Activated CD4-positive, alpha-beta memory T cell treated with anti-CD3 and anti-CD28 coated beads for 36 hours (primary cell): ENCODE data around the gene FAF1. TPM values are rescaled to one million over a fixed set of nuclear protein-coding genes. Genes with fewer than 3 reads are reported as not detected.

Experiments used
- CTCF ChIA-PET: fragments of 350-600 bp; sonication (Branson Sonifier 250); formaldehyde crosslinking; loops from one replicate; lab custom pipeline; 2021; ENCODE audit warnings: antibody characterized with exemption, inconsistent platforms; lab: Charles Lee
- POLR2A ChIA-PET: fragments of 350-600 bp; sonication (Branson Sonifier 250); formaldehyde crosslinking; loops from one replicate; lab custom pipeline; 2021; ENCODE audit warnings: antibody characterized with exemption; lab: Charles Lee
- DNase-seq: peaks from one replicate; pipeline ENCODE4 v3.0.0-alpha.2; 2020
- H3K27ac Mint-ChIP-seq: one replicate; pipeline ENCODE4 v1.8.0; 2021; ENCODE audit warnings: mixed read lengths
- H3K27me3 Mint-ChIP-seq: one replicate; pipeline ENCODE4 v1.8.0; 2021; ENCODE audit warnings: mixed read lengths
- H3K36me3 Mint-ChIP-seq: one replicate; pipeline ENCODE4 v1.8.0; 2021; ENCODE audit warnings: mixed read lengths
- H3K4me1 Mint-ChIP-seq: one replicate; pipeline ENCODE4 v1.8.0; 2021; ENCODE audit warnings: low read depth, mixed read lengths
- H3K4me3 Mint-ChIP-seq: one replicate; pipeline ENCODE4 v1.8.0; 2021; ENCODE audit warnings: mild to moderate bottlenecking, mixed read lengths
- H3K9me3 Mint-ChIP-seq: one replicate; pipeline ENCODE4 v1.8.0; 2021; ENCODE audit warnings: mixed read lengths
- intact Hi-C: fragments of 100-400 bp; cut with micrococcal nuclease; formaldehyde crosslinking; loops from one replicate; pipeline ENCODE4 v1.15.1; 2023
- total RNA-seq, 2 experiments: library from RNA; stranded (reverse); gene quantifications; one replicate each; pipeline ENCODE4 v1.2.3, GENCODE V29; 2021

The FAF1 gene
- total RNA-seq, 2 experiments from 2014 or later, result 77.0 to 84.6 TPM

DNA sequence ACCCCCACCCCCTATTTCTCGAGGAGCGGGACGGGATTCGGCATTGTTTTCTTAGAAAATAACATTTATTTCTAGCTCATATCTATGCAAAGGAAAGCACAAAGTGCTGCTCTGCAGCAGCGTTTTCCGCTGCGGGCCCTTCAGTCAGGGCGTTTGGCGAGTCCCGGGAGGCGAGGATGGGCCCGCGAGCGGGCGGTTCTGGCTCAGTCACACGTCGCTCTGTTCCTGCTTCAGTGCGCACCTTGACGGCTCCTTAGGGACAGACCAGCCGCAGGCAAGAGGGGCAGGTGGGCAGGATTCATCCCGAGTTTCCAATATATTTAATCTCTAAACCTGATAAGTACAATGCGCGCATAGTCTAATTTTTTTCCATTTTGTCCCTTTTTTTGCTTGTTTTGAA is 542.6 kb downstream of the FAF1 start:
- CTCF ChIA-PET, result no interaction called here
- H3K9me3 Mint-ChIP-seq, result peaks cover 2% of the 10 kb centered on the region
- peaks cover 36% of the 10 kb centered on the region for H3K4me1 Mint-ChIP-seq
- POLR2A ChIA-PET, result no interaction called here
- no peak overlapping the region for H3K27ac Mint-ChIP-seq
- intact Hi-C loops, result no loop called here
- H3K36me3 Mint-ChIP-seq, result no peaks in the 10 kb centered on the region
- H3K27me3 Mint-ChIP-seq, result peaks cover 72% of the 10 kb centered on the region
- no peak overlapping the region for H3K4me3 Mint-ChIP-seq
- no peak for DNase-seq

GRCh38 chr1:50416553-50417453 is 543.3 kb downstream of the FAF1 start:
- H3K27me3 Mint-ChIP-seq, result peaks cover 65% of the 10 kb centered on the region
- peaks cover 2% of the 10 kb centered on the region for H3K9me3 Mint-ChIP-seq
- H3K4me3 Mint-ChIP-seq, result no peak overlapping the region
- DNase-seq, result no peak
- no peaks in the 10 kb centered on the region for H3K36me3 Mint-ChIP-seq
- intact Hi-C loops, result no loop called here
- POLR2A ChIA-PET, result no interaction called here
- no peak overlapping the region for H3K27ac Mint-ChIP-seq
- peaks cover 30% of the 10 kb centered on the region for H3K4me1 Mint-ChIP-seq
- CTCF ChIA-PET, result no interaction called here

GRCh38 chr1:50416150-50416527 is 543.9 kb downstream of the FAF1 start:
- ChIA-PET POLR2A (no interaction called here), CTCF (interaction anchor here (0.6 kb wide), 1 partner anchor 14 kb away, joined by 3 read pairs; no protein-coding TSS in a partner anchor)
- Mint-ChIP-seq H3K9me3 (peaks cover 2% of the 10 kb centered on the region), H3K27ac (no peak overlapping the region), H3K27me3 (peaks cover 61% of the 10 kb centered on the region), H3K36me3 (no peaks in the 10 kb centered on the region), H3K4me3 (no peak overlapping the region), H3K4me1 (peaks cover 26% of the 10 kb centered on the region)
- intact Hi-C loops, result no loop called here
- DNase-seq, result no peak

DNA sequence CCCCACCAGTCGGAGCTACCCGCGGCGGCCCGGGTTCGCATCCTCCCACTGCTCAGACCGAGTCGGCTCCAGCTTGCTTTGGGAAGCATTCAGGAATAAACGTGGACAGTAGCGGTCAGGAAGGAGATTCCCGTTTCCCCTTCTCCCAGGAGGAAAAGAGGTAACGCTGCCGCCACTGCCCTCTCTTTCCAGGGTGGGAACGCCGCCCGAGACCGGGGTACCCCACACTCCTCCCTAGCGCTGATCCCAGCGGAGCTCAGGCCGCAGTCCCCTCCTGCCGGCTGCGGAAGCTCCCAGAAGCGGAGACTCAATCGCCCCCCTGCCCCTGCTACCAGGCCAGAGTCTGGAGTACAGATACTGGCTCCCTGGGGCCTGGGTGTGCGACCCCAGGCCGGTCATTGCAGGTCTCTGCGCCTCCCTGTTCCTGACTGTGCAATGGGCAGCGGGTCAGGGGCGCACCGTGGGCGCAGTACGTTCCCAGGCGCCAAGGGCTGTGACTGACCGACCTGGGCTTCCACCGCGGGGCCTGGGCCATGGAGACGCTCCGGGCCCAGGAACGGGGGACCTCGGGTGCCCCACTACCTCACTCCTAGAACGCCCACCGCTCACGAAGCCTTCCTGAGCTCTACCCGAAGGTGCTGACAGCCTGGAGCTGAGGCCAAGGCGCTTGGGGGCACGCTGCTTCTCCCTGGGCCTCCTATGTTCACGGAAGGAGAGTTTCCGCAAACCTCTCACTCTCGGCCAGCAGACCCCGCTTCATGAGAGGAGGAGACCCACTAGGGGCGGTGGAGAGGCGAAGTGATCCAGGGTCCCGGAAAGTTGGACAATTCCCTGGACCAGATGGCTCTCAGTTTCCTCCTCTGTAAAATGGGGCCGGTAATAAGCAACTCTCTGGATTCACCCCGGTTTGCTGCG is 544.6 kb downstream of the FAF1 start:
- POLR2A ChIA-PET, result no interaction called here
- peaks cover 63% of the 10 kb centered on the region for H3K27me3 Mint-ChIP-seq
- peaks cover 2% of the 10 kb centered on the region for H3K9me3 Mint-ChIP-seq
- intact Hi-C loops, result no loop called here
- no peak for DNase-seq
- H3K4me3 Mint-ChIP-seq, result no peak overlapping the region
- CTCF ChIA-PET, result interaction anchor here (0.6 kb wide), 1 partner anchor 14 kb away, joined by 3 read pairs; no protein-coding TSS in a partner anchor
- H3K27ac Mint-ChIP-seq, result no peak overlapping the region
- H3K4me1 Mint-ChIP-seq, result peaks cover 24% of the 10 kb centered on the region
- H3K36me3 Mint-ChIP-seq, result no peaks in the 10 kb centered on the region

DNA sequence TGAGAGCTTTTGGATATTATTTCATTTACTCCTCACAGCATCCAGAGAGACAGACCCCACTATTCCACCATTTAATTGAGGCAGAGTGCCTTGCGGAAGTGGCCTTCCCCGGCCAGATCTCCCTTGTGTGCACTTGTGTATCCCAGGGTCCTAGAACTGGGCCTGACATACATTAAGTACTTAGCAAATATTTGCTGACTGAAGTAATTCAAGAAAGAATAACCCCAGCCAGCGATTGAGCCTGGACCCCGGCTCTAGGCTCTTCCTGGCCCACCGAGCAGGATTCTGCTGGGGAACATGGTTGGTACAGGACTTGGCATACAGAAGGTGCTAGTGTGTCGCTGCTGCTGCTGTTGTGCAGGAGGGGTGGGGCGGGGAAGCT is 545.2 kb downstream of the FAF1 start:
- DNase-seq, result no peak
- Mint-ChIP-seq H3K4me3 (no peak overlapping the region), H3K27ac (no peak overlapping the region), H3K36me3 (no peaks in the 10 kb centered on the region), H3K4me1 (peaks cover 18% of the 10 kb centered on the region), H3K27me3 (peaks cover 61% of the 10 kb centered on the region), H3K9me3 (peaks cover 2% of the 10 kb centered on the region)
- ChIA-PET POLR2A (no interaction called here), CTCF (interaction anchor here (0.8 kb wide), 1 partner anchor 8 kb away, joined by 3 read pairs; no protein-coding TSS in a partner anchor)
- intact Hi-C loops, result no loop called here

GRCh38 chr1:50412813-50413476 is 547.1 kb downstream of the FAF1 start:
- H3K9me3 Mint-ChIP-seq, result peaks cover 2% of the 10 kb centered on the region
- ChIA-PET CTCF (no interaction called here), POLR2A (no interaction called here)
- peaks cover 55% of the 10 kb centered on the region for H3K27me3 Mint-ChIP-seq
- no peaks in the 10 kb centered on the region for H3K36me3 Mint-ChIP-seq
- no peak overlapping the region for H3K27ac Mint-ChIP-seq
- no peak overlapping the region for H3K4me3 Mint-ChIP-seq
- peaks cover 13% of the 10 kb centered on the region for H3K4me1 Mint-ChIP-seq
- intact Hi-C loops, result no loop called here
- DNase-seq, result no peak

- no peak for DNase-seq
- H3K36me3 Mint-ChIP-seq, result no peaks in the 10 kb centered on the region
- no peak overlapping the region for H3K27ac Mint-ChIP-seq
- H3K9me3 Mint-ChIP-seq, result no peaks in the 10 kb centered on the region
- no peak overlapping the region for H3K4me3 Mint-ChIP-seq
- CTCF ChIA-PET, result no interaction called here
- intact Hi-C loops, result no loop called here
- POLR2A ChIA-PET, result no interaction called here
- peaks cover 48% of the 10 kb centered on the region for H3K27me3 Mint-ChIP-seq
- no peaks in the 10 kb centered on the region for H3K4me1 Mint-ChIP-seq
Measured at GRCh38 chr1:50405814-50406213, 554.3 kb downstream of the FAF1 start.

- Mint-ChIP-seq H3K27ac (no peak overlapping the region), H3K4me1 (no peaks in the 10 kb centered on the region), H3K4me3 (no peak overlapping the region), H3K36me3 (peaks cover 2% of the 10 kb centered on the region), H3K9me3 (no peaks in the 10 kb centered on the region), H3K27me3 (peaks cover 16% of the 10 kb centered on the region)
- DNase-seq, result no peak
- CTCF ChIA-PET, result no interaction called here
- intact Hi-C loops, result no loop called here
- POLR2A ChIA-PET, result no interaction called here
Measured at GRCh38 chr1:50393522-50394120, 566.4 kb downstream of the FAF1 start.

Other genes starting within 250 kb of the FAF1 start
- 10 to 100 TPM; 15.5 to 16.8 TPM for gene CDKN2C, start 10.0 kb upstream of the FAF1 start, total RNA-seq
- not detected for gene C1orf185, start 142.0 kb upstream of the FAF1 start, total RNA-seq